ENCODE results near the gene ABCB1.

- no peak for TF ChIP-seq REST (IDR thresholded peaks at IDR 0.05; ENCODE audit: borderline replicate concordance)
- TF ChIP-seq REST (CRISPR knock-in tag; IDR thresholded peaks at IDR 0.05; ENCODE audit: low read depth): no peak
- no peak for TF ChIP-seq POLR2A (conservative IDR thresholded peaks at IDR 0.05)
- no peak for TF ChIP-seq CTCF (IDR thresholded peaks at IDR 0.05 in 2 of 3, conservative IDR thresholded peaks at IDR 0.05 in 1 of 3; ENCODE audit: insufficient read depth in 2 of 3, low read depth in 1 of 3, low read length in 3 of 3)
- no peak for TF ChIP-seq DNMT1 (IDR thresholded peaks at IDR 0.05)
- TF ChIP-seq CEBPG (CRISPR knock-in tag; IDR thresholded peaks at IDR 0.05): no peak
- TF ChIP-seq CEBPG (tag; conservative IDR thresholded peaks at IDR 0.05 in 1 of 2, IDR thresholded peaks at IDR 0.05 in 1 of 2): no peak
- no peak for TF ChIP-seq EZH2 (IDR thresholded peaks at IDR 0.05; ENCODE audit: borderline replicate concordance, low read depth, low read length)
- no peak for TF ChIP-seq ZNF507 (tag; conservative IDR thresholded peaks at IDR 0.05)
- no peak for TF ChIP-seq CBX3 (IDR thresholded peaks at IDR 0.05; ENCODE audit: borderline replicate concordance in 1 of 2, low read length in 2 of 2)
Measured at GRCh38 chr7:87463982-87464381, 136.7 kb downstream of the ABCB1 start.

Measured in K562 (cell line).